Hematopoietic multipotent progenitor cell treated with erythropoietin and hydrocortisone succinate and interleukin-3 and kit ligand, for 4 days (in vitro differentiated cells): ENCODE data around the gene NOTCH3.

Experiments
- DNase-seq: peaks from one replicate; pipeline ENCODE4 v3.0.0-alpha.2; 2015

The NOTCH3 gene

DNA sequence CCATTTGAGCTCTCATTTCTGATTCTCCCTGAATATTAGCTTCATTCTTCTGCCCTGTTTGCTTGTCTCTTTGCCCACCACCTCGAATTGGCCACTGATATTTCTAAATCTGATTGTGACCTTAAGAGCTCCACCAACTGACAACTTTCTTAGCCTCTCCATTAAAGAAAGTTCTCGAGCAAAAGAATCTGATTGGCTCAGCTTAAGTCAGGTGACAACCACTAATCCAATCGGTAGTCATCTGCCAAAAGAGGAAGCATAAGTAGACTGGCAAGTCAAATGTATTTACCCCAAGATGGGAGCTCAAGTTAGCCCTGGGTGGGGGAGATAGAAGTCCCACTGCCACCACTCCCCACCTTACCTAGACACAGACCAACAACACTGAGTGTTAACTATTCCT lies 41.5 kb downstream of the NOTCH3 start:
- peak; percentile 15 for DNase-seq

DNA sequence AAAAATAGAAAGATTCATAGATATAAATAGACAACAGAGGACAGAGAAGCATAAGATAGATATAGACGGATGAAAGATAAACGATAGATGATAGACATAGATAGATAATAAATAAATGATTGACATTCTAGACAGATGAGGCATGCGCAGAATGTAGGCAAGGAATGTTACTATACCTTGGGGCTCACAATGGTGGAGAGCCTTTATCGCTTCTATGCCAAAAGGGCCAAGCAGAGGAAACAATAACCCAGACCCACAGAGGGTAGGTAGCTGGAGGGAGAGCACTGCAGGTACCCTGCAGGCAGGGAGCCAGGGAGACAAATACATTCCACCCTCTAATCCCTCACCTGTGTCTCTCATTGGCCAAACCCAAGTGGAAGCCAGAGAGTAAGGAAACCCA lies 44.4 kb downstream of the NOTCH3 start:
- no peak for DNase-seq

DNA sequence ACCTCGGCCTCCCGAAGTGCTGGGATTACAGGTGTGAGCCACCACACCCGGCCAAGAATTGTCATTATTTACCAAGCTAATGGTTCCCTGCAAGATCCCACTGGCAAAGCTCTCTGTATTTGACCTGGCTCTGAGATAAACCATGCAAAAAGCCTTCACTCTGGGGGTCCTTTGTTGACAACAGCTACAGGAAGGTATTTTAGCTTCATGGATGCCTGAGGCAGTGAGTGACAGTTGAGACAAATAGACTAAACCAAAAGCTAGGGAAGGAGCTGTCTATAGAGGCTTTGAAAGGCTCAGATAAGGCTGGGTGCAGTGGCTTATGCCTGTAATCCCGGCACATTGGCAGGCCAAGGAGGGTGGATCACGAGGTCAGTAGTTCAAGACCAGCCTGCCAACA lies 45.5 kb downstream of the NOTCH3 start:
- no peak for DNase-seq

DNA sequence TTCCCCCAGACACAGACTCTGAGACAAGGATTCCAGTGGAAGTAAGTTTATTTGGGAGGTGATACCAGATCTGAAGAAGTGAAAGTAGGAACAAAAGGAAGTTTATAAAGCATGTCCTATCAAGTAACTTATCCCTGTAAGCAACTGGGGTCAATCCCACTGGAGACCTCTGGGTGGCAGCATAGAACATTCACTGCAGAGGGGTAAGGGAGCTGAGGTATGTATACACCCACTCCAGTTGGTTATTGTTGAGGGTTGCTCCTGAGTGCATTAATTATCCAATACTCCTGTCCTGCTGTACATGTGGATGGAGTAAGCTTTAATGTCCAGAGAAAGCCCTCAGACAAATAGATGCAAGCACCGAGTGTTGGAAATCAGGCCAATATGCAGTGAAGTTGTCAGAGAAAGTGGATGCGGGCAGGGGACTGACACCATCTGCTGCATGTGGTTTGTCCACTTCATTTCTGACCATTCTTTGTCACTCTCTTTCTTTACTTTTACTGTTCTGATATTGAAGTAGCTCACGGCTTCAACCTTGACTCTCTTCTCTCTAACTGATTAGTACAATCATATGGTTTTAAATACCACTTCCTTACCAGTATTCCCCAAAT lies 46.7 kb downstream of the NOTCH3 start:
- peak; percentile 73 for DNase-seq

DNA sequence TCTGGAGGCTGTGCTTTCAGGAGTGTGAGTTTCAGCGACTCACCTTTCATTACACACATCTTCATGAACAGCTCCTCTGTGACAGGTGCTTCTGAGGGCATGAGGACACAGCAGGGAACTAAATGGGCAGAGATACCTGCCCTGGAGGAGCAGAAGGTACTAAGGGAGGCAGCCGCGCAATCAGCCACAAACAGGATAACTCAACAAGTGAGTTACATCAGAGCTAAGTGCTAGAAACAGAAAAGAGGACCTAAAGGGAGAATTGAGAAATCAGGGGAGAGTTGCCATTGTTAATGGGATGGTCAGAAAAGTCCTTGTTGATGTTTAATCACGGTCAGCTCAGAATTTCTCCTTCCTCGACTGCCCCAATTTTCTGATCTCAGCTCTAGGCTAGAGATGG lies 51.1 kb downstream of the NOTCH3 start:
- peak; percentile 32 for DNase-seq

DNA sequence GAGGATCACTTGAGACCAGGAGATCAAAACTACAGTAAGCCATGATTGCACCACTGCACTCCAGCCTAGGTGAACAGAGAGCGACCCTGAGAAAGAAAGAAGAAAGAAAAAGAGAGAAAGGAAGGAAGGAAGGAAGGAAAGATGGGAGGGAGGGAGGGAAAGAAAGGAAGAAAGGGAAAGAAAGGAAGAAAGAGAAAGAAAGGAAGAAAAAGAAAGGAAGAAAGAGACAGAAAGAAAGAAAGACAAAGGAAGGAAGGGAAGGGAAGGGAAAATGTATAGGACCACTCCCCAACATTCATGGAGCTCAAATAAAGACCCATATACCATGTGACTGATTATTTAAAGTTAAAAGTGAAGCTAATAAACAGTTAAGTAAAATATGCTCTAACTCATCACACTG lies 53.7 kb downstream of the NOTCH3 start:
- DNase-seq: no peak

DNA sequence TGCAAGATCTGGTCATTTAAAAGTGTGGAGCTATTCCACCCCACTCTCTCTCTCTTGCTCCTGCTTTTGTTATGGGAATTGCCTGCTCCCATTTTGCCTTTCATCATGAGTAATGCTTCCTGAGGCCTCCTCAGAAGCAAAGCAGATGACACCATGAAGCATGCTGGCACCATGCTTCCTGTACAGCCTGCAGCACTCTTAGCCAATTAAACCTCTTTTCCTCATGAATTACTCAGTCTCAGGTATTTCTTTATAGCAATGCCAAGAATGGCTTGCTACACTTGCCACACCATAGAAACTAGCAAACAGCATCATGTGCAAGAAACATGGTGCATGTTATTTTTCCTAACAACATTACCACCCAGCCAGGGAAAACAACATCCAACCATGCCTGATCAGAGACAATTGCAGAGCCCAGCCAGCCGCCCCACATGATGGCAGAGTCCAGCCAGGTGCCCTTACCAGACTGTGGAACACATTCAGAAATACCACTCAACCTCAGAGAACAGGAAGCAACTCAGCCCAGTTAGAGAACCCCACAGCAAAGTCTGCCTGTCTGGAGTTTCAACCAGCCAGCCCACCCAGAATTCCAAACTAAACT lies 56.6 kb downstream of the NOTCH3 start:
- DNase-seq: no peak

DNA sequence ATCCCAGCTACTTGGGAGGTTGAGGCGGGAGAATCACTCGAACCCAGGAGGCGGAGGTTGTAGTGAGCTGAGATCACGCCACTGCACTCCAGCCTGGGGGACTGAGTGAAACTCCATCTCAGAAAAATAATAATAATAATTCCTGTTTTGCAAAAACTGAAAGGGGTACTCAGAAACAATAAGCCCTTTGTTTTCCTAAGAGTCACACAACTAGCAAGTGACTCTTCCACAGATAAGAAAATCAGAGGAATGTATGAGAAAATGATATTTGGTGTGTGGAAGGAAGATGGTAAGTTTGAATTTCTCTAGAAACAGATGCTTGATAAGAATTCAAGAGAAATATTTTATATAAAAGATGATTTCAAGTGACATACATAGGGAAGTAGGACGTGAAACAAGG lies 58.5 kb downstream of the NOTCH3 start:
- no peak for DNase-seq

DNA sequence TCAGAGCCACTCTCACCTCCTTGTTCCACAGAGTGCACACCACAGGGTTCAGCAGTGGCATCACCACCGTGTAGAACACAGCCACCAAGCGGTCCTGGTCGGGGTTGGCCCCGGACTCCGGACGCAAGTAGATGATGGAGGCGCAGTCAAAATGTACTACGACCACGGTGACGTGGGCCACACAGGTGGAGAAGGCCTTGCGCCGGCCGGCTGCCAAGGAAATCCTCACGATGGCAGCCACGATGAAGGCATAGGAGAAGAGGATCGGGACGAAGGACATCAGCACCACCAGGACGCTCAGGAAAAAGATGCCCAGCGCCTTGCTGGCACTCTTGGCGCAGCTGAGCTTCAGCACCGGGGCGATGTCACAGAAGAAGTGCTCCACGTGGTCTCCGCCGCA lies 59.7 kb downstream of the NOTCH3 start:
- no peak for DNase-seq

DNA sequence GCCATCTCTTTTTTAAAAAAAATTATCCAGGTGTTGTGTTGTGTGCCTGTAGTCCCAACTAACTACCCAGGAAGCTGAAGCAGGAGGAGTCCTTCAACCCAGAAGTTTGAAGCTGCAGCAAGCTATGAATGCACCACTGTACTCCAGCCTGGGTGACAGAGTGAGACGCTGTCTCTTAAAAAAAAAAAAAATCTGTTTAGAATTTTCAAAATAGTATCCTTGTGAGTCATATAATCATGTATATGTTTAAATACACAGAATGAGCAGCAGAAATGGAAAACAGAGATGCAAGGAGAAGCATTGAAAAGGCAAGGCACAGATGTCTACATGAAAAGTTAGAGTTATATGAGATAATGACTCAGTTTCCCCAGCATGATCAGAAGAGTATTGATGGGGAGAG lies 62.4 kb downstream of the NOTCH3 start:
- DNase-seq: no peak

DNA sequence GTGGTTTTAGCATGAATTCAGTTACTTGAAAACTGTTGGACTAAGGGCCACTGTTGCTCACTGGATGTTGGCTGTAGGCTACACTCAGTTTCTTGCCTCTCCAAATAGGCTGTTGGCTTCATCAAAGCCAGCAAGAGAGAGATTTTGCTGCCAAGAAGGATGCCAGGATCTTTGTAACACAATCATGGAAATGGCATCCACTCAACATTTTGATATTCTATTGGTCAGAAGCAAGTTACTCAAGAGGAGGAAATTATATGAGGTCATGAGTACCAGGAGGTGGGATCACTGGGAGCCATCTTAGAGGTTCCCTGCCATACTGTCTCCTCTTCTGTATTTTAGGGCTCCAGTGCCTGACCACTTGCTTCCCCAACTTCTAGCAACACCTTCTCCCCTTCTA lies 63.0 kb downstream of the NOTCH3 start:
- DNase-seq: no peak

DNA sequence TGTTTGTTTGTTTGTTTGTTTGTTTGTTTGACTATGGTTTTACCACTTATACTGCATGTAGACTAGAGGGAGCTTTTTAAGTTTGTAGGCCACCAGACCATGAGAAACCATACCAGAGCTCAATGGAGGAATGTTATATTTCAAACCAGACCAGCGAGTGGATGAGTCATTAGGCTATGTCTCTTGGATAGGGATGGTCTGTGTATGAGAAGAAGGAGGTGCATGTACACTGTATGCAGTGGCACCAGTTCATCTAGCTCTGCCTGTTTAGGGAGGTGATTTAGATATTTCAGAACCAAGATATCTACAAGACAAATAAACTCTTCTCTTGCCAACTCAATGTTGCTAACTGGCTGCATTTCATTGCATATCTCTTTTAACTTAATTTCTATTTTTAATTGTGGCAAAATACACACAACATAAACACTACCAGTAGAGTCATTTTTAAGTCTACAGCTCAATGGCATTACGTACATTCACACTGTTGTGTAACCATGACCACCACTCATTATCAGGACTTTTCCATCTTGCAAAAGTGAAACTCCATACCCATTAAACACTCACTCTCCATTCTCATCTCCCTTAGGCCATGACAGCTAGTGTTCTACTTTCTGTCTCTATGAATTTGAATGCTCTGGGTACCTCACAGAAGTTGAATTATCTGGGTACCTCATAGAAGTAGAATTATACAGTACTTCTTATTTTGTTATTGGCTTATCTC lies 64.4 kb downstream of the NOTCH3 start:
- peak; percentile 25 for DNase-seq

DNA sequence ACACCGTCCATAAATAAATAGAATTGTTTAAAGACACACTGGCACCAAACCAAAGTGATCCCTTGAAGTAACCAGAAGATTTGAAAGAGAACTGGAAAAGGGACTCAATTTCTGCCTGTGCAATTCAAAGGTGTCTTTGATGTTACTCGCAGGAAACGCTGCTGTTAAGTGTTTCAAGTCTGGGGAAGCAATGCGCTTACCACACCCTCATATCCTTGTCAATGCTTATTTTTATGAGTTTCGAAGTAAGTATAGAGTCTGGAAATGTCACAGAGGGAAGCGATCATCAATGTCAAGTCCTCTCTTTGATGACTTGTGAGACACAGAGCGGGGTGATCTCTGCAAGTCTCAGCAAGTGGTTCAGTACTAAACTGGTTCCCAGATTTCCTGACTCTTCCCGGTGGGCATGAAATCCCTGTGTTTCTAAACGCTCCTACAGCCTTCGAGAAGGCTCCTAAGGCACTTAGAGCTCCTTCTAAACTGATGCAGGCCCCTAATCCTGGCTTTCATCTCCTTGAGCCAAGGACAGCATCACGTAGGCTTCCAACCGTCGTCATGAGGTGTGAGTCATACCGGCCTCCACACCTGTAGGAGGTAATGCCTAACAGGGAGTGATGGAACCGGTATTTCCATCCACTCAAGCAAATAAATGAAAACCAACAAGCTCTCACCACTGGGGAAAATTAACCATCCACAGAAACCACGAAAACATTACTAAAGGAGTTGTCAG lies 70.8 kb downstream of the NOTCH3 start:
- DNase-seq: no peak

DNA sequence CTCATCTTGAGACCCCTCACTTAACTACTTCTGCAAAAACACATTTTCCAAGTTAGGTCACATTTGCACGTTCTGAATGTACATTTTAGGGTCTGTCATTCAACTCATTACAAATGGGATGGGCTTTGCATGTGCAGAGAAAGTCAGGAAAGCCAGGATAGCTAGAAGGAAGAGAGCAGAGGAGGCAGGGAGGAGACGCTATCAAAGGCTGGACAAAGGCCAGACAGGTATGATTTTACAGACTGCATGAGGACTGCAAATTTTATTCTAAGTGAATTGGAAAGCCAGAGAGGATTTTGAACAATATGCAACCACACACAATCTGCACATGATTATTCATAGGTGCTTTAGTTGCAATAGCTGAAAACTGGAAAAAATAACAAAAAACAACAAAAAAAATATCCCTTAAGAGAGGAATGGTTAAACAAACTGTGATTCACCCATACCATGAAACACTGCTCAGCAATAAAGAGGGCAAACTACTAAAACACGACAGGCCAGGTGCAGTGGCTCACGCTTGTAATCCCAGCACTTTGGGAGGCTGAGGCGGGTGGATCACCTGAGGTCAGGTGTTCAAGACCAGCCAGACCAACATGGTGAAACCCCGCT lies 72.5 kb downstream of the NOTCH3 start:
- DNase-seq: no peak

DNA sequence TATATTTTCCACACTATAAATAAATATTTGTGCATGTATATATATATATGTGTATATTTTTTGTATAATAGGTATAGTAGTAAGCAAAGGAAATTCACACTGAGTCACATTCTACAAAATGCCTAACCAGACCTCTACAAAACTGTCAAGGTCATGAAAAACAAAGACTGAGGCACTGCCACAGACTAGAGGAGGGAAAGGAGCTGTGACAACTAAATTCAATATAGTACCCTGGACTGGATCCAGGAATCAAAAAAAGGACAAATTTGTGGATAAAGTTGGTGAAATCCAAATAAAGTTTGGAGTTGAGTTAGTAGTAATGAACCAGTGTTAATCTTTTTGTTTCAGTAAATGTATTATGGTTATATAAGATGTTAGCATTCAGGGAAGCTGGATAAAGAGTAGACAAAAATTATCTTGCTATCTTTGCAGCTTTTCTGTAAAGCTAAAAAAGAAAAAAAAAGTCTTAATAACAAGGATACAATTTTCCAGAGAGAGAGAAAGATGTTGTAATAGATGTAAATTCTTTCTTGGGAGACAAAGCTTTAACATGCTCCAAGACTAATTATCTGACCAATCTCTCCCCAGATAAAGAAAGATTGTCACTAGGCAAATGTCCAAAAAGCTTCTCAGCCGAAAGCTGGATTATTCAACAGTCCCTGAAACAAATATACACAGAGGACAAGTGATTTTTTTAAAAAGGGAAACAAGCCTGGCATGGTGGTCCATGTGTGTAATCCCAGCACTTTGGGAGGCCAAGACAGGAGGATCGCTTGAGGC lies 74.5 kb downstream of the NOTCH3 start:
- no peak for DNase-seq

DNA sequence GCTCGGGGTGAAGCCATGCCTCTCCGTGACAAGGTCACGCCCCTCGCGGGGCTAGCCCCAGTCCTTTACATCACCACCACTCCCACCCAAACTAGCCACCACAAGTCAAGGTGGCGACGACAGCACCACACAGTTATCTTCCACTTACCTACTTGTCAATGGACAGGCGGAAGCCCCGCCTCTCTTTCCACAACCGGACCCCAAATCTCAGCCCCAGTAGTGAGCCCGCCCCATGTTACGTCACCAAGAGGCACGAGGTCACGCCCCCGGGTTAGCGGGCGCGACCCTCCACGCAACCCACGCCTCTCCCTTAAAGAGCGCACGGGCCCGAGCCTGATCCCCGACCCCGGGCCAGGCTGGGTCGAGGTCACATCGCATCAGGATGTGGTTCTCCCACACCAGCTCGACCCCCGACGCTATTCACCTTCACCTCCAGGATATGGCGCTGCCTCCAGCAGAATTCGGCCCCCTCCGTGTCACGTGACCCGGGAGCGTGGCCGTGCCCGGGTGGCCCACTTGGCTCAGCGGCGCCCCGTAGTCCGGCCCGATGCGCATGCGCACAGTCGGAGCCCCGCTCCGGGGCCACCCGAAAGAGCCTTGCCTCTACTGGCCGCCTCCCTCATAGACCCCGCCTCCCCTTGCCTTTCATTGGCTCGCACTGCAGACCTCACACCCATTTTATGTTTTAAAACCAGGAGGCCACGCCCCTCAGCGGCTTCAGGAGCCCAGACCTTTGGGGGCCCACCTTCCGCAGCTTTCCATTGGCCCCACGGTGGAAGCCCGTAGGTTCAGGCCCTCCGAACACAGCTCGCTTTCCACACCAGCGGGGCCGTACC lies 75.3 kb downstream of the NOTCH3 start:
- peak; percentile 100 for DNase-seq

DNA sequence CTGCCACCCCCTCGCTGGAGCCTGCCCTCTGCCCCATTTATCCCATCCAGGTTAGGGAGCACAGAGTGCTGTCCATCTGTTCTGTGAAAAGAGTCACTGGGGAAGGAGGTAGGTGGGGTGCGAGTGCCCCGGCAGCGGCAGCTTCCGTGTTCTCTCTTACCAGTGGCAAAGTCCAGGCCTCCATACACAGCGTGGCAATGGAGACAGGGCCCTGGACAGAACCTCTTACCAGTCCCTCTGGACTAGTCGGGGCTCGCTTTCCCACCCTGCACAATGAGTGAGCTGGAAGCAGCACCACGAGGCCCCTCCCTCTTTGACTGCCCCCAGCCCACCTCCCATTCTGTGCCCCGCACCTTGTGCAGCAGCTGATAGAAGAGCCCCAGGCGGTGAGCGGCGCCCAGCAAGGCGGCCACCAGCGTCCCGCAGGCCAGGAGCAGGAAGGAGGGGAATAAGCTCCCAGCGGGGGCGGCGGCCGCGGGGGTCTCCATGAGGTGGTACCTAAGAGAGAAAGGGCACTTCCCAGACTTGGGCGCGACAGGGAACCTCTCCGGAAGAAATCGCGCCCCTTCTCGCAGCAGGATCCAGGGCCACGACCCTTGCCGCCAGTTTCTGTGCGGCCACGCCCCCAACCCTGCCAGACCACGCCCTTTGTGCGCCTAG lies 76.1 kb downstream of the NOTCH3 start:
- peak; percentile 49 for DNase-seq

DNA sequence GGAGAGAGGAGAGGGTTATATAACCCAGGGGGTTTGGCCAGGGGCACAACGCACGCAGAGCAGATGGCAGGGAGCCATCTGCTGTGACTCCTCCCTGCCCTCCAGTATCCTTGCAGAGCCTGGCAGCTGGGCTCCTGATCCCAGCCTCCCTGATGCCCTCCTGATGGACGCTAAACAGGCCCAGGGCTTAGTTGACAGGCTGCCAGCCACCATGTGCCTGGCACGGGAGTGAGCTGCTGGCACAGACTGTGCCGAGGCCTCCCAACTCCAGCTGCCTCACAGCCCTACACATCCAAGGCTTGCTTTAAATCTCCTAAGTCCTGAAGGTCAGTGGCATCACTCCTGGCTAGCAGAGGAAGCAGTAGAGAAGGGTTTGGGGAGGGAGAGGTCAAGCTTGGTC lies 76.9 kb downstream of the NOTCH3 start:
- DNase-seq: no peak

DNA sequence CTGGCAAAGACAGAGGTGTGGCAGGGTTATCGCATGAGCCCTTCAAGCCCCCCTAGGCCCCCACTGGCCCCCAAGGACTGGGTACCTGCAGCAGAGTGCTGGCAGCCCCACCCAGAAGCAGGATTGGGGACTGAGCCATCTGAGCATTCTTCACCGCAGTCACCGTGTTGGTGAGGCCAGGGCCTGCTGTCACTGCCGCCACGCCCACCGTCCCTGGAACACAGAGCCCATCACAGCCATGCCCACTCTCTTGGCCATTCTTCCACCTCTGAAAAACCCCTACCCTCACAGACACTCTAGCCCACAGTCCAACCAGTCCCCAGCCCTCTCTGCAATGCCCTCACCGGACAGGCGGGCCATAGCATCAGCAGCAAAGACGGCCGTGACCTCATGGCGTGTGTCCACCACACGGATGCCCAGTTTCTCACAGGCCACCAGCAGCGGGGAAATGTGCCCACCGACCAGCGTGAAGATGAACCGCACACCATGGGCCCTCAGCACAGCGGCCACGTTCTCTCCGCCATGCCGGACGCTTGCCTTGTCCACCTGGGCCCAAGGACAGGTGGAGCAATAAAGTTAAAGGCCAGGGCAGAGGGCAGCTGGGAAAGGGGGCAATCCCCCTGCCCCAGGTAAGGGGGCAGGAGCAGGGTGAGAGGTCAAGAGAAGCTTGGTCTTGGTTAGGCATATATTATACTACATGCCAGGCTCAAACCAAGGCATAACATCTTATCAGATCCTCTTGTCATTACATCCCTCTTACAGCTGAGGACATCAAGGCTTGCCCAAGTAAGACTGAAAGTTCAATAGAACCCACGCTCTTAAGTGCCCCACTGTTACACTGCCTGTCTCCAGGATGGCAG lies 77.5 kb downstream of the NOTCH3 start:
- no peak for DNase-seq
